ENCODE data around the gene MT1H. TPM values are rescaled to one million over a fixed set of nuclear protein-coding genes. Genes with fewer than 3 reads are reported as not detected.

Gene MT1H
- total and polyA plus RNA-seq, 2 experiments from 2014 or later, result not detected

DNA sequence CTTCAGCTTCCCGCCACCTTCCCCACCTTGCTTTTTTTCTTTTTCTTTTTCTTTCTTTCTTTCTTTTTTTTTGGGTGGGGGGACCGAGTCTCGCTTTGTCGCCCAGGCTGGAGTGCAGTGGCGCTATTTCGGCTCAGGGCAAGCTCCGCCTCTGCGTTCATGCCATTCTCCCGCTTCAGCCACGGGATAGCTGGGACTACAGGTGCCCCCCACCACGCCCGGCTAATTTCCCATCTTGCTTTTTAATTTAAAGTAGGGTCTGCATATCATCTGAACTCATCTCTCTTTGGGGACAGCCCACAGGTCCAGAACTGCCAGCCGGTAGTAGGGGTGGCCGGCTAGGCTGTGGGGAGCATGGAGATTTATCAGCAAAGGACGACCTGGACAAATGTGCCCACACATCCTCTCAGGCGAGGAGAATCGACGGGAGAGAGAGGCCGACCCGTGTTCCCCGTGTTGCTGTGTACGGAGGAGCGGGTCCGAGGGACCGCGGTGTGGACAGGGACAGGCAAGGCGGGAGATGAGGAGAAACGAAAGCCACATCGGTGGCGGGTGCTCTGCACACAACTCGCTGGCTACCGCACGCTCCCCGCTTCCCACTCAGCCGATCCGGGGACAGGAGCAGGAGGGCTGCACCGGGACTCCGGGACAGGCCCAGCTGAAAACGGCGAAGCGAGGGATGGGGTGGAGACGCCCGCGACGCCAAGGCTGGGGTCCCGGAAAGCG, 34.7 kb upstream of the MT1H start:
- H3F3A ChIP-seq (ENCODE audit: insufficient read depth), result 0 out of 2 replicates have a peak, but pooled peaks cover 8% of the 10 kb centered on the region
- TF ChIP-seq EZH2 (IDR thresholded peaks at IDR 0.05; ENCODE audit: insufficient read depth, poor library complexity, severe bottlenecking) (no peak), EZH2phosphoT487 (IDR thresholded peaks at IDR 0.05; ENCODE audit: insufficient read depth, low read depth) (no peak)
- H4K20me1 ChIP-seq (ENCODE audit: insufficient read depth), result no peaks in the 10 kb centered on the region
- no peak overlapping the region for H2AFZ ChIP-seq
- no peak overlapping the region for H3K4me3 ChIP-seq
- H3K27me3 ChIP-seq (replicated peaks; ENCODE audit: insufficient read depth), result no peaks in the 10 kb centered on the region
- no peak for DNase-seq
- H3K27ac ChIP-seq, result no peak overlapping the region
- H3K4me1 ChIP-seq (ENCODE audit: insufficient read depth), result no peaks in the 10 kb centered on the region
- no peaks in the 10 kb centered on the region for H3K79me2 ChIP-seq (ENCODE audit: insufficient read depth)
- H3K4me2 ChIP-seq (ENCODE audit: unreplicated experiment), result no peak overlapping the region
- H3K9me3 ChIP-seq (ENCODE audit: low read depth), result no peaks in the 10 kb centered on the region
- H3K9me2 ChIP-seq (ENCODE audit: insufficient read depth), result no peaks in the 10 kb centered on the region
- 92 to 93% methylated on average over 45 to 47 of the region's 47 CpGs for WGBS, 2 experiments (ENCODE audit: low coverage in 1 of 2, low lambda C conversion rate in 2 of 2, missing lambda C conversion rate in 2 of 2)
- no peaks in the 10 kb centered on the region for H3K36me3 ChIP-seq (ENCODE audit: low read depth)
- in situ Hi-C loops (cut with MboI), result no loop called here
- H3K9ac ChIP-seq, result no peak overlapping the region

GRCh38 chr16:56635441-56635967, 34.1 kb upstream of the MT1H start:
- Histone ChIP-seq H3K4me2 (ENCODE audit: unreplicated experiment) (no peak overlapping the region), H4K20me1 (ENCODE audit: insufficient read depth) (no peaks in the 10 kb centered on the region), H3K27me3 (replicated peaks; ENCODE audit: insufficient read depth) (no peaks in the 10 kb centered on the region), H3K9ac (no peak overlapping the region), H3K9me2 (ENCODE audit: insufficient read depth) (no peaks in the 10 kb centered on the region), H3K36me3 (ENCODE audit: low read depth) (no peaks in the 10 kb centered on the region), H3K4me3 (no peak overlapping the region), H3K27ac (no peak overlapping the region), H3F3A (ENCODE audit: insufficient read depth) (0 out of 2 replicates have a peak, but pooled peaks cover 8% of the 10 kb centered on the region), H2AFZ (no peak overlapping the region), H3K9me3 (ENCODE audit: low read depth) (no peaks in the 10 kb centered on the region), H3K4me1 (ENCODE audit: insufficient read depth) (no peaks in the 10 kb centered on the region), H3K79me2 (ENCODE audit: insufficient read depth) (no peaks in the 10 kb centered on the region)
- WGBS, 2 experiments (ENCODE audit: low coverage in 1 of 2, low lambda C conversion rate in 2 of 2, missing lambda C conversion rate in 2 of 2), result 89 to 92% methylated on average over 14 to 34 of the region's 40 CpGs
- in situ Hi-C loops (cut with MboI), result no loop called here
- DNase-seq, result no peak
- TF ChIP-seq EZH2 (IDR thresholded peaks at IDR 0.05; ENCODE audit: insufficient read depth, poor library complexity, severe bottlenecking) (no peak), EZH2phosphoT487 (IDR thresholded peaks at IDR 0.05; ENCODE audit: insufficient read depth, low read depth) (no peak)

GRCh38 chr16:56636616-56637413, 32.8 kb upstream of the MT1H start:
- Histone ChIP-seq H3K36me3 (ENCODE audit: low read depth) (no peaks in the 10 kb centered on the region), H3K27ac (no peak overlapping the region), H3K4me1 (ENCODE audit: insufficient read depth) (no peaks in the 10 kb centered on the region), H3K4me3 (no peak overlapping the region), H4K20me1 (ENCODE audit: insufficient read depth) (no peaks in the 10 kb centered on the region), H3F3A (ENCODE audit: insufficient read depth) (0 out of 2 replicates have a peak, but pooled peaks cover under 1% of the 10 kb centered on the region), H3K9me3 (ENCODE audit: low read depth) (no peaks in the 10 kb centered on the region), H3K79me2 (ENCODE audit: insufficient read depth) (no peaks in the 10 kb centered on the region), H3K9me2 (ENCODE audit: insufficient read depth) (no peaks in the 10 kb centered on the region), H2AFZ (no peak overlapping the region), H3K9ac (no peak overlapping the region), H3K27me3 (replicated peaks; ENCODE audit: insufficient read depth) (no peaks in the 10 kb centered on the region), H3K4me2 (ENCODE audit: unreplicated experiment) (no peak overlapping the region)
- in situ Hi-C loops (cut with MboI), result no loop called here
- no peak for TF ChIP-seq EZH2phosphoT487 (IDR thresholded peaks at IDR 0.05; ENCODE audit: insufficient read depth, low read depth)
- 95 to 96% methylated on average over 9 of the region's 9 CpGs for WGBS, 2 experiments (ENCODE audit: low coverage in 1 of 2, low lambda C conversion rate in 2 of 2, missing lambda C conversion rate in 2 of 2)
- DNase-seq, result no peak

GRCh38 chr16:56637814-56638750, 31.5 kb upstream of the MT1H start, which contains the start of gene MT1A:
TSS of gene MT1A (plus strand) at chr16:56638666. CDS start at chr16:56638739, 73 bp downstream.
- no peaks in the 10 kb centered on the region for H3F3A ChIP-seq (ENCODE audit: insufficient read depth)
- no peaks in the 10 kb centered on the region for H4K20me1 ChIP-seq (ENCODE audit: insufficient read depth)
- H3K9me2 ChIP-seq (ENCODE audit: insufficient read depth), result no peaks in the 10 kb centered on the region
- no peaks in the 10 kb centered on the region for H3K9me3 ChIP-seq (ENCODE audit: low read depth)
- no peak within 1 kb of the TSS for H3K27ac ChIP-seq
- H3K36me3 ChIP-seq (ENCODE audit: low read depth), result no peaks in the 10 kb centered on the region
- no peaks in the 10 kb centered on the region for H3K4me1 ChIP-seq (ENCODE audit: insufficient read depth)
- no peaks in the 10 kb centered on the region for H3K79me2 ChIP-seq (ENCODE audit: insufficient read depth)
- TF ChIP-seq EZH2phosphoT487 (IDR thresholded peaks at IDR 0.05; ENCODE audit: insufficient read depth, low read depth) (no peak), EZH2 (IDR thresholded peaks at IDR 0.05; ENCODE audit: insufficient read depth, poor library complexity, severe bottlenecking) (no peak)
- H3K9ac ChIP-seq, result peak within 1 kb of the TSS; percentile 63
- H3K4me2 ChIP-seq (ENCODE audit: unreplicated experiment), result peak within 1 kb of the TSS; percentile 95
- in situ Hi-C loops (cut with MboI), result no loop called here
- peak within 1 kb of the TSS; percentile 97 for H2AFZ ChIP-seq
- DNase-seq, result peak; percentile 74
- peak within 1 kb of the TSS; percentile 83 for H3K4me3 ChIP-seq
- H3K27me3 ChIP-seq (replicated peaks; ENCODE audit: insufficient read depth), result no peaks in the 10 kb centered on the region
- WGBS, 2 experiments (ENCODE audit: low coverage in 1 of 2, low lambda C conversion rate in 2 of 2, missing lambda C conversion rate in 2 of 2), result 14 to 15% methylated on average over 57 to 63 of the region's 68 CpGs
